ENCODE results near the gene MAP3K10. TPM values are rescaled to one million over a fixed set of nuclear protein-coding genes. Genes with fewer than 3 reads are reported as not detected.

The MAP3K10 gene
- total RNA-seq, 4 donors from 2014 or later, result 10.8 to 19.5 (median 11.9) TPM

- intact Hi-C loops (cut with DNase I; ENCODE audit: low total_unique reads), result no loop called here
Observed at GRCh38 chr19:40249201-40249600, 58.0 kb downstream of the MAP3K10 start.

DNA sequence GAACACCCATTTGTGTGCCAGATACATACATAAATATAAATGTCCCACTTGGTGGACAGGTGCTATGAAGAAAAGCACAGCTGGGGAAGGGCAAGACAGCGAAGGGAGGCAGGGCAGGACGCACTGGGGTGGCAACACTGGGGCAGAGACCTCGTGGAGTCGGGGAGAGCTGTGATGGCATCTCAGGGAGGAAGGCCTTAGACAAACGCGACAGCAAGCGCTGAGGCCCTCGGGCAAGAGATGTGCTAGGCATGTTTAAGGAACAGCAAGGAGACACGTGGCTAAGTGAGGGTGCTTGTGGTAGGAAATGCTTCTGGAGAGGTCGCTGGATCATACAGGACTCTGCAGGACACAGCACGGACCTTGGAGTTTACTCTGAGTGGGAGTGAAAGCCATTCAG lies 58.6 kb downstream of the MAP3K10 start:
- no peak for TF ChIP-seq POLR2AphosphoS5 (IDR thresholded peaks at IDR 0.05)
- TF ChIP-seq EP300 (IDR thresholded peaks at IDR 0.05; ENCODE audit: low read depth), result no peak
- TF ChIP-seq POLR2A (IDR thresholded peaks at IDR 0.05), result no peak
- TF ChIP-seq, protein P1, sequence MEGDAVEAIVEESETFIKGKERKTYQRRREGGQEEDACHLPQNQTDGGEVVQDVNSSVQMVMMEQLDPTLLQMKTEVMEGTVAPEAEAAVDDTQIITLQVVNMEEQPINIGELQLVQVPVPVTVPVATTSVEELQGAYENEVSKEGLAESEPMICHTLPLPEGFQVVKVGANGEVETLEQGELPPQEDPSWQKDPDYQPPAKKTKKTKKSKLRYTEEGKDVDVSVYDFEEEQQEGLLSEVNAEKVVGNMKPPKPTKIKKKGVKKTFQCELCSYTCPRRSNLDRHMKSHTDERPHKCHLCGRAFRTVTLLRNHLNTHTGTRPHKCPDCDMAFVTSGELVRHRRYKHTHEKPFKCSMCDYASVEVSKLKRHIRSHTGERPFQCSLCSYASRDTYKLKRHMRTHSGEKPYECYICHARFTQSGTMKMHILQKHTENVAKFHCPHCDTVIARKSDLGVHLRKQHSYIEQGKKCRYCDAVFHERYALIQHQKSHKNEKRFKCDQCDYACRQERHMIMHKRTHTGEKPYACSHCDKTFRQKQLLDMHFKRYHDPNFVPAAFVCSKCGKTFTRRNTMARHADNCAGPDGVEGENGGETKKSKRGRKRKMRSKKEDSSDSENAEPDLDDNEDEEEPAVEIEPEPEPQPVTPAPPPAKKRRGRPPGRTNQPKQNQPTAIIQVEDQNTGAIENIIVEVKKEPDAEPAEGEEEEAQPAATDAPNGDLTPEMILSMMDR (IDR thresholded peaks at IDR 0.05), result no peak
- DNase-seq, result no peak
- no peak overlapping the region for H3K27ac ChIP-seq
- peaks cover 0 to 4% (median 2%) of the 10 kb centered on the region in 4 donors for H3K4me1 ChIP-seq
- in situ Hi-C loops (cut with MboI; ENCODE audit: low pct_ligation_motif_present in 1 of 4, low pct_unique_long_range_greater_than_20kb in 1 of 4, low sequenced_read_pairs in 3 of 4) (no loop called here), intact Hi-C loops (cut with DNase I; ENCODE audit: low total_unique reads) (no loop called here)
- H3K9me3 ChIP-seq, result no peaks in the 10 kb centered on the region
- WGBS, 2 donors (ENCODE audit: low coverage in 1 of 2), result 84 to 90% methylated on average over 8 to 11 of the region's 11 CpGs
- H3K36me3 ChIP-seq, result peaks cover 0 to 10% (median under 1%) of the 10 kb centered on the region in 4 donors
- no peak overlapping the region for H3K4me3 ChIP-seq
- no peaks in the 10 kb centered on the region for H3K27me3 ChIP-seq

More at GRCh38 chr19:40249201-40249600, 58.0 kb downstream of the MAP3K10 start:
- Histone ChIP-seq H3K4me1 (peaks cover 0 to 4% (median 2%) of the 10 kb centered on the region in 4 donors), H3K4me3 (no peak overlapping the region), H3K9me3 (no peaks in the 10 kb centered on the region), H3K27ac (no peak overlapping the region), H3K36me3 (peaks cover 0 to 6% (median 0%) of the 10 kb centered on the region in 4 donors), H3K27me3 (no peaks in the 10 kb centered on the region)
- no peak for DNase-seq
- in situ Hi-C loops (cut with MboI; ENCODE audit: low pct_ligation_motif_present in 1 of 4, low pct_unique_long_range_greater_than_20kb in 1 of 4, low sequenced_read_pairs in 3 of 4), result no loop called here
- 82% methylated on average over 10 of the region's 10 CpGs; no CpG with 5 or more reads in 1 of the 2 donors for WGBS, 2 donors (ENCODE audit: low coverage in 1 of 2)
- TF ChIP-seq EP300 (IDR thresholded peaks at IDR 0.05; ENCODE audit: low read depth) (no peak), POLR2AphosphoS5 (IDR thresholded peaks at IDR 0.05) (no peak), POLR2A (IDR thresholded peaks at IDR 0.05) (no peak)
- TF ChIP-seq, protein P1 (IDR thresholded peaks at IDR 0.05), result no peak

GRCh38 chr19:40251244-40251643 lies 60.0 kb downstream of the MAP3K10 start:
- no peak overlapping the region for H3K4me3 ChIP-seq
- TF ChIP-seq EP300 (IDR thresholded peaks at IDR 0.05; ENCODE audit: low read depth) (no peak), POLR2AphosphoS5 (IDR thresholded peaks at IDR 0.05) (no peak)
- TF ChIP-seq, protein P1 (IDR thresholded peaks at IDR 0.05), result no peak
- H3K9me3 ChIP-seq, result no peaks in the 10 kb centered on the region
- no peaks in the 10 kb centered on the region for H3K4me1 ChIP-seq
- DNase-seq, result no peak
- H3K27me3 ChIP-seq, result no peaks in the 10 kb centered on the region
- no peak overlapping the region for H3K27ac ChIP-seq
- in situ Hi-C loops (cut with MboI; ENCODE audit: low pct_ligation_motif_present in 1 of 4, low pct_unique_long_range_greater_than_20kb in 1 of 4, low sequenced_read_pairs in 3 of 4) (no loop called here), intact Hi-C loops (cut with DNase I; ENCODE audit: low total_unique reads) (no loop called here)
- H3K36me3 ChIP-seq, result peaks cover 0 to 21% (median 7%) of the 10 kb centered on the region in 4 donors

GRCh38 chr19:40251991-40252390 lies 60.8 kb downstream of the MAP3K10 start:
- TF ChIP-seq POLR2AphosphoS5 (IDR thresholded peaks at IDR 0.05), result no peak
- TF ChIP-seq, protein P1 (IDR thresholded peaks at IDR 0.05), result no peak
- no peak for TF ChIP-seq POLR2A (IDR thresholded peaks at IDR 0.05)
- TF ChIP-seq EP300 (IDR thresholded peaks at IDR 0.05; ENCODE audit: low read depth), result no peak
- 79% methylated on average over 4 of the region's 4 CpGs; no CpG with 5 or more reads in 1 of the 2 donors for WGBS, 2 donors (ENCODE audit: low coverage in 1 of 2)
- peaks cover 0 to 21% (median 9%) of the 10 kb centered on the region in 4 donors for H3K36me3 ChIP-seq

More at GRCh38 chr19:40251991-40252390, 60.8 kb downstream of the MAP3K10 start:
- Histone ChIP-seq H3K27me3 (no peaks in the 10 kb centered on the region), H3K9me3 (no peaks in the 10 kb centered on the region), H3K4me3 (no peak overlapping the region), H3K27ac (no peak overlapping the region), H3K4me1 (no peaks in the 10 kb centered on the region)
- DNase-seq, result no peak
- intact Hi-C loops (cut with DNase I; ENCODE audit: low total_unique reads), result no loop called here
- in situ Hi-C loops (cut with MboI; ENCODE audit: low pct_ligation_motif_present in 1 of 4, low pct_unique_long_range_greater_than_20kb in 1 of 4, low sequenced_read_pairs in 3 of 4), result no loop called here
